GM12878 (cell line): ENCODE measurements around the gene MEGF11. TPM values are rescaled to one million over a fixed set of nuclear protein-coding genes. Genes with fewer than 3 reads are reported as not detected.

Experiments used
- ATAC-seq: fragments of 200-7000 bp; cut with Tn5 transposase; 3 replicates; pipeline ENCODE4 v1.9.1; 2020; ENCODE audit warnings: mild to moderate bottlenecking, moderate library complexity
- BruUV-seq: library from RNA; stranded (reverse); fragments of 400-500 nt; replicated peaks from 2 replicates; lab custom pipeline; 2021; lab: Mats Ljungman, UMichigan
- CTCF ChIA-PET: fragments of 300-600 bp; sonication (Branson Sonifier 250); formaldehyde crosslinking; extraction: SDS; loops from one replicate; lab custom pipeline; 2021; ENCODE audit warnings: inconsistent platforms; lab: Yijun Ruan, JAX
- POLR2A ChIA-PET: fragments of 350-600 bp; formaldehyde crosslinking; extraction: SDS; loops from one replicate; lab custom pipeline; 2021; ENCODE audit warnings: inconsistent platforms; lab: Charles Lee
- RAD21 ChIA-PET: fragments of 300-600 bp; sonication (Branson Sonifier 250); formaldehyde crosslinking; loops from one replicate; lab custom pipeline; 2023; ENCODE audit warnings: antibody characterized with exemption; ENCODE audit not compliant: unreplicated experiment; lab: Charles Lee
- SMC1A ChIA-PET: fragments of 300-600 bp; sonication (Branson Sonifier 250); formaldehyde crosslinking; loops from one replicate; lab custom pipeline; 2023; ENCODE audit not compliant: unreplicated experiment, uncharacterized antibody; lab: Charles Lee
- DNase-seq: peaks from one replicate; pipeline ENCODE4 v3.0.0-alpha.2; 2011; ENCODE audit warnings: low read depth, low spot score
- FAIRE-seq: peaks from 3 replicates; lab custom pipeline; 2011; peaks lifted over from hg19 to GRCh38; lab: Jason Lieb, UNC
- H2AFZ ChIP-seq: 2 replicates; pipeline ENCODE4 v1.6.0; 2011; ENCODE audit warnings: low read depth, low read length, control low read depth; ENCODE audit not compliant: control insufficient read depth
- H3K27ac ChIP-seq: 2 replicates; pipeline ENCODE4 v1.5.1; 2011; ENCODE audit warnings: control low read depth; ENCODE audit not compliant: control insufficient read depth, insufficient read depth
- H3K27me3 ChIP-seq, 2 experiments: replicated peaks in 1 of 2; 2 replicates each; pipeline versions ENCODE4 v1.6.0 to v1.6.1; 2011; ENCODE audit warnings: low read length in 1 of 2; ENCODE audit not compliant: control insufficient read depth in 2 of 2, insufficient read depth in 2 of 2
- H3K36me3 ChIP-seq, 2 experiments: 2 replicates each; pipeline ENCODE4 v1.5.1; 2011; ENCODE audit warnings: low read length in 1 of 2; ENCODE audit not compliant: control insufficient read depth in 2 of 2, insufficient read depth in 2 of 2
- H3K4me1 ChIP-seq: 2 replicates; pipeline ENCODE4 v1.6.1; 2011; ENCODE audit warnings: mild to moderate bottlenecking, low read length, moderate library complexity, mixed read lengths; ENCODE audit not compliant: control insufficient read depth, insufficient read depth
- H3K4me2 ChIP-seq: 2 replicates; pipeline ENCODE4 v1.6.0; 2011; ENCODE audit warnings: control low read depth; ENCODE audit not compliant: control insufficient read depth, insufficient read depth
- H3K4me3 ChIP-seq: fragments of 200-600 bp; sonication (generic); 2 replicates; pipeline ENCODE4 v1.5.1; 2016
- H3K79me2 ChIP-seq: 2 replicates; pipeline ENCODE4 v1.6.0; 2011; ENCODE audit warnings: low read length; ENCODE audit not compliant: control insufficient read depth, insufficient read depth
- H3K9ac ChIP-seq: 2 replicates; pipeline ENCODE4 v1.8.0; 2011; ENCODE audit warnings: low read length, control low read depth, mixed read lengths; ENCODE audit not compliant: control insufficient read depth, insufficient read depth
- H3K9me3 ChIP-seq: replicated peaks from 3 replicates; pipeline ENCODE4 v1.5.1; 2011; ENCODE audit warnings: mild to moderate bottlenecking, low read length; ENCODE audit not compliant: control insufficient read depth, insufficient read depth
- H4K20me1 ChIP-seq: 2 replicates; pipeline ENCODE4 v1.6.0; 2011; ENCODE audit not compliant: control insufficient read depth, insufficient read depth
- BACH1 ChIP-seq: fragments of 450-650 bp; IDR thresholded peaks from 2 replicates; pipeline ENCODE4 v1.6.1; 2017; ENCODE audit warnings: mild to moderate bottlenecking, borderline replicate concordance
- NFYB ChIP-seq: IDR thresholded peaks from 2 replicates; pipeline ENCODE4 v1.6.1; 2011; ENCODE audit warnings: low read depth, mild to moderate bottlenecking, low read length, improper control_type of control experiment, moderate library complexity; ENCODE audit not compliant: insufficient read depth
- ZNF207 ChIP-seq: fragments of 450-650 bp; IDR thresholded peaks from 2 replicates; pipeline ENCODE4 v1.6.1; 2014; ENCODE audit warnings: antibody characterized with exemption, mild to moderate bottlenecking, borderline replicate concordance
- WGBS: methylation state at CpG from one replicate; pipeline ENCODE4 v1.1.6; 2016; ENCODE audit warnings: low lambda C conversion rate; ENCODE audit not compliant: insufficient replicate concordance, insufficient coverage; ENCODE audit errors: missing lambda C conversion rate; 5-methylcytosine and 5-hydroxymethylcytosine counted together
- in situ Hi-C: fragments of 300-500 bp; cut with MboI; formaldehyde crosslinking; loops from 9 replicates; pipeline ENCODE4 v1.14.3; 2018; ENCODE audit warnings: mixed read lengths
- intact Hi-C: fragments of 100-400 bp; cut with micrococcal nuclease; formaldehyde crosslinking; loops from one replicate; pipeline ENCODE4 v1.14.2; 2022; ENCODE audit not compliant: unreplicated experiment
- polyA plus RNA-seq, 11 experiments: library from polyadenylated mRNA; depleted of rRNA in 4 of 11; unstranded in 6 of 11; stranded (reverse) in 5 of 11; fragments of >200 nt; fragmentation: Nextera tagmentation in 4 of 11; fragmentation: Illumina TruSeq in 1 of 11; extraction: Ambion mirVana in 4 of 11; extraction: Trizol in 1 of 11; gene quantifications; 1 replicate in 1 of 11; 2 replicates in 10 of 11; pipeline versions ENCODE4 v1.2.1 to v1.2.3, GENCODE V29; 2011 to 2016; ENCODE audit warnings: inconsistent platforms in 2 of 11, missing spikeins in 2 of 11, low read depth in 1 of 11
- total RNA-seq, 4 experiments: library from RNA; depleted of rRNA in 3 of 4; stranded (reverse); fragments of >200 nt in 3 of 4; fragmentation: Illumina TruSeq in 1 of 4; extraction: Trizol in 1 of 4; gene quantifications; 2 replicates each; pipeline versions ENCODE4 v1.2.1 to v1.2.3, GENCODE V29; 2013 to 2021
- TF ChIP-seq, protein P1 (sequence below): fragments of 150-350 bp; IDR thresholded peaks from 2 replicates; pipeline ENCODE4 v1.6.1; 2014; ENCODE audit warnings: mild to moderate bottlenecking, low read depth, low read length
- TF ChIP-seq, protein P2 (sequence below): IDR thresholded peaks from 2 replicates; pipeline ENCODE4 v1.6.1; 2012; ENCODE audit warnings: low read depth, low read length, improper control_type of control experiment
- TF ChIP-seq, protein P3 (sequence below): IDR thresholded peaks from 2 replicates; pipeline ENCODE4 v1.6.1; 2012; ENCODE audit warnings: low read length, inconsistent platforms

Gene MEGF11
- total and polyA plus RNA-seq, 10 of the 15 experiments (the other 5 are each of a cell fraction or from before 2014, with no cell fraction given), result 0.03 to 1.7 (median 0.49) TPM

DNA sequence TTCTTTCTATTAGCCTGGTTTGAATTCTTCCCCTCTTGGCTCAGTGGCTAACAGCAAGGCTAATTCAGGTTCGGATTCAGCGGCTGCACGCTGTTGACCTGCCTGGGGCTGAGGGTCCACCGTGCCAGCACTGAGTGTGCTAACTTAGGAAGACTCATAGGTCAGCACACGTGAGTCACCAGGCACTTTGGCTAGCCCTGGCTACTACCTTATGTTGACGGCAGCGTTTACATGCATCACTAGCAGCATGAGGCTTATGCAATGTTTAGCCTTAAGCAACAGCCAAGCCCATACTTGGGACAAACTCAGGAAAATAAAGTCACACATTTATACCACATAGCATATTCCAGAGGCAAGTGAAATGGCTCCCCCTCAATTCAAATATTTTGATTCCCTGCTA, 246.6 kb downstream of the MEGF11 start:
- RAD21 ChIA-PET, result no interaction called here
- TF ChIP-seq ZNF207 (no peak), NFYB (no peak), BACH1 (no peak)
- TF ChIP-seq, protein P1, sequence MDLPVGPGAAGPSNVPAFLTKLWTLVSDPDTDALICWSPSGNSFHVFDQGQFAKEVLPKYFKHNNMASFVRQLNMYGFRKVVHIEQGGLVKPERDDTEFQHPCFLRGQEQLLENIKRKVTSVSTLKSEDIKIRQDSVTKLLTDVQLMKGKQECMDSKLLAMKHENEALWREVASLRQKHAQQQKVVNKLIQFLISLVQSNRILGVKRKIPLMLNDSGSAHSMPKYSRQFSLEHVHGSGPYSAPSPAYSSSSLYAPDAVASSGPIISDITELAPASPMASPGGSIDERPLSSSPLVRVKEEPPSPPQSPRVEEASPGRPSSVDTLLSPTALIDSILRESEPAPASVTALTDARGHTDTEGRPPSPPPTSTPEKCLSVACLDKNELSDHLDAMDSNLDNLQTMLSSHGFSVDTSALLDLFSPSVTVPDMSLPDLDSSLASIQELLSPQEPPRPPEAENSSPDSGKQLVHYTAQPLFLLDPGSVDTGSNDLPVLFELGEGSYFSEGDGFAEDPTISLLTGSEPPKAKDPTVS, result no peak
- TF ChIP-seq, protein P2, sequence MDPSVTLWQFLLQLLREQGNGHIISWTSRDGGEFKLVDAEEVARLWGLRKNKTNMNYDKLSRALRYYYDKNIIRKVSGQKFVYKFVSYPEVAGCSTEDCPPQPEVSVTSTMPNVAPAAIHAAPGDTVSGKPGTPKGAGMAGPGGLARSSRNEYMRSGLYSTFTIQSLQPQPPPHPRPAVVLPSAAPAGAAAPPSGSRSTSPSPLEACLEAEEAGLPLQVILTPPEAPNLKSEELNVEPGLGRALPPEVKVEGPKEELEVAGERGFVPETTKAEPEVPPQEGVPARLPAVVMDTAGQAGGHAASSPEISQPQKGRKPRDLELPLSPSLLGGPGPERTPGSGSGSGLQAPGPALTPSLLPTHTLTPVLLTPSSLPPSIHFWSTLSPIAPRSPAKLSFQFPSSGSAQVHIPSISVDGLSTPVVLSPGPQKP, result no peak
- TF ChIP-seq, protein P3, sequence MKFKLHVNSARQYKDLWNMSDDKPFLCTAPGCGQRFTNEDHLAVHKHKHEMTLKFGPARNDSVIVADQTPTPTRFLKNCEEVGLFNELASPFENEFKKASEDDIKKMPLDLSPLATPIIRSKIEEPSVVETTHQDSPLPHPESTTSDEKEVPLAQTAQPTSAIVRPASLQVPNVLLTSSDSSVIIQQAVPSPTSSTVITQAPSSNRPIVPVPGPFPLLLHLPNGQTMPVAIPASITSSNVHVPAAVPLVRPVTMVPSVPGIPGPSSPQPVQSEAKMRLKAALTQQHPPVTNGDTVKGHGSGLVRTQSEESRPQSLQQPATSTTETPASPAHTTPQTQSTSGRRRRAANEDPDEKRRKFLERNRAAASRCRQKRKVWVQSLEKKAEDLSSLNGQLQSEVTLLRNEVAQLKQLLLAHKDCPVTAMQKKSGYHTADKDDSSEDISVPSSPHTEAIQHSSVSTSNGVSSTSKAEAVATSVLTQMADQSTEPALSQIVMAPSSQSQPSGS, result no peak
- Histone ChIP-seq H3K79me2 (no peaks in the 10 kb centered on the region), H4K20me1 (no peaks in the 10 kb centered on the region), H3K36me3 (no peaks in the 10 kb centered on the region), H2AFZ (no peak overlapping the region), H3K9me3 (no peaks in the 10 kb centered on the region), H3K4me3 (no peak overlapping the region), H3K4me1 (no peaks in the 10 kb centered on the region), H3K4me2 (no peak overlapping the region), H3K27ac (no peak overlapping the region), H3K27me3 (0 out of 4 replicates have a peak, but pooled peaks cover 0 to 1% of the 10 kb centered on the region in 2 experiments), H3K9ac (no peak overlapping the region)
- POLR2A ChIA-PET, result no interaction called here
- BruUV-seq, result no TSS peak
- no peak for ATAC-seq
- no peak for FAIRE-seq
- SMC1A ChIA-PET, result no interaction called here
- CTCF ChIA-PET, result interaction anchor here (1.2 kb wide), 1 partner anchor 90 kb away, joined by 3 read pairs; no protein-coding TSS in a partner anchor
- DNase-seq, result no peak
- intact Hi-C loops, result loop anchor here (5.0 kb wide), 1 partner anchor 185 kb away; no protein-coding TSS in a partner anchor
- WGBS, result 7% methylated on average over 7 of the region's 7 CpGs
- in situ Hi-C loops, result no loop called here
